Measurements from ENCODE around the gene DFFA. TPM values are rescaled to one million over a fixed set of nuclear protein-coding genes. Genes with fewer than 3 reads are reported as not detected.

The DFFA gene
- total and polyA plus RNA-seq, 9 of the 15 experiments (the other 6 are each of a cell fraction or from before 2014, with no cell fraction given), result 39.6 to 74.8 (median 59.2) TPM

DNA sequence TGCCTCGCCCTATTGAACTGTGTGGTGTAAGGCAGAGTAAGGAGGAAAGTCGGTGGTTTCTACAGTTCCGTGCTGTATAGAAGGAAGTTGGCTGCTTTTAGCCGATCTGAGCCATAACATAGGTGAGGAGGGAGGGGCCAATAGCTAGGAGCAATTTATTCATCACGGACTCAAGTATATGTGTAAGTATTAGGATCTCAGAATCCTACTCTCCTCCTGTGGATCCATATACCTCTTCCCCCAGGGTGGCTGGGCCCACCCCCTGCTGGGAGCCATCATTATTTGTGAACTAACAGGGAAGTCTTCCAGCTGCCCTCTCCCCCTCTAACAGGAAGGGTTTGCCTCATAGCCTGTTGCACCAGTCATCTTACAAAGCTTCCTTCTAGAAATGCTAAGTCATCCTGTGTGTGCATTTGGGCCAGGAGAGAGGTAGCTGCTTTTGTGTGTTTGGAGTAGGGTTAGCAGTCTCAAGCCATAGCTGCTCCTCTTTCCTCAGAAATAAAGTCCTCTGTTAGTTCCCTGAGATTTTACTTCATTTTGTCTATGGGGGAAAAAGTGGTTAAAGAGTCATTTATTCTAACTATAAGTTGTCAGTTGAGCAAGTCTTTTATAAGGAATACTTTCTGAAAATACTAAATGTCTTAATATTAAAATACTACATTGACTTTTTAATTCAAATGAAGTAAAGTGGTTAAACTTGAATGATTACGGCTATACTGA is 57.0 kb downstream of the DFFA start:
- no peaks in the 10 kb centered on the region for H3K9me1 ChIP-seq (ENCODE audit: control insufficient read depth, insufficient read depth, low read length)
- H3K4me1 ChIP-seq (replicated peaks in 1 of 2; ENCODE audit: control insufficient read depth in 2 of 2, insufficient read depth in 2 of 2, low read length in 2 of 2), result peaks cover 8 to 14% of the 10 kb centered on the region in 2 experiments; a peak in 4 of 5 replicates
- in situ Hi-C loops (cut with MboI), result no loop called here
- intact Hi-C loops (cut with micrococcal nuclease), result loop anchor here (2.0 kb wide), 1 partner anchor 17 kb away; the partner anchor contains the start of gene PGD
- WGBS (ENCODE audit: insufficient coverage, low coverage, missing lambda C conversion rate), result 12% methylated on average over 6 of the region's 6 CpGs
- H2AFZ ChIP-seq (ENCODE audit: low read depth, low read length), result peak overlapping the region; percentile 67
- H3K79me2 ChIP-seq (ENCODE audit: control insufficient read depth, insufficient read depth, low read length), result peaks cover 12% of the 10 kb centered on the region; the same call in 2 of the 3 replicates
- no peak overlapping the region for H3K4me3 ChIP-seq
- peaks cover 96% of the 10 kb centered on the region for H3K36me3 ChIP-seq (ENCODE audit: control insufficient read depth, insufficient read depth, low read length)
- ATAC-seq (peak; percentile 98), FAIRE-seq (peak; percentile 100), DNase-seq (ENCODE audit: extremely low read depth in 1 of 4, low spot score in 3 of 4) (peak; percentile 72 to 94 (median 82))
- H3K27me3 ChIP-seq (ENCODE audit: control insufficient read depth in 2 of 2, insufficient read depth in 2 of 2, low read length in 2 of 2), result no peaks in the 10 kb centered on the region
- no peaks in the 10 kb centered on the region for H3K9me3 ChIP-seq (replicated peaks; ENCODE audit: control insufficient read depth, insufficient read depth, low read depth, low read length)
- BruUV-seq (replicated peaks), result no TSS peak
- peak overlapping the region; percentile 96 for H3K27ac ChIP-seq (ENCODE audit: extremely low read depth, low read depth, low read length)
- ChIA-PET POLR2A (interaction anchor here (0.5 to 2.3 kb wide), 12 partner anchors 9 to 842 kb away, joined by 3 to 17 read pairs (median 5); partner anchors contain the start of genes CENPS, DFFA, KIF1B and PGD), CTCF (ENCODE audit: low intra/inter-chr PET ratio) (interaction anchor here (0.6 kb wide), 1 partner anchor 564 kb away, joined by 4 read pairs; no protein-coding TSS in a partner anchor)
- H4K20me1 ChIP-seq (replicated peaks; ENCODE audit: control insufficient read depth, insufficient read depth, low read length), result no peaks in the 10 kb centered on the region; the same call in 1 of the 2 replicates
- peak overlapping the region; percentile 56 for H3K4me2 ChIP-seq (ENCODE audit: insufficient read depth, low read length)
- peak overlapping the region in 1 of 2 experiments; percentile 68; a peak in 3 of 4 replicates for H3K9ac ChIP-seq (ENCODE audit: insufficient read depth in 1 of 2, low read depth in 2 of 2, low read length in 2 of 2)
- TF ChIP-seq CEBPG (CRISPR knock-in tag; IDR thresholded peaks at IDR 0.05), result peak; percentile 75; the same call in 1 of the 2 replicates
- peak; percentile 70 to 87 for TF ChIP-seq CEBPG (tag; conservative IDR thresholded peaks at IDR 0.05 in 1 of 2, IDR thresholded peaks at IDR 0.05 in 1 of 2)
- TF ChIP-seq SRSF1 (IDR thresholded peaks at IDR 0.05; ENCODE audit: low read depth, low read length), result no peak
- TF ChIP-seq ESRRA (IDR thresholded peaks at IDR 0.05; ENCODE audit: borderline replicate concordance, low read depth), result 0 out of 2 replicates have a peak, but pooled peaks have one; percentile 41
- no peak for TF ChIP-seq ZBTB33 (CRISPR knock-in tag; IDR thresholded peaks at IDR 0.05)
- TF ChIP-seq STAG1 (CRISPR knock-in tag; IDR thresholded peaks at IDR 0.05; ENCODE audit: borderline replicate concordance), result no peak
- TF ChIP-seq ZBTB12 (CRISPR knock-in tag; IDR thresholded peaks at IDR 0.05), result 0 out of 2 replicates have a peak, but pooled peaks have one; percentile 25
- peak; percentile 73 for TF ChIP-seq TAF9B (IDR thresholded peaks at IDR 0.05; ENCODE audit: partially characterized antibody)
- TF ChIP-seq ZNF699 (CRISPR knock-in tag; IDR thresholded peaks at IDR 0.05; ENCODE audit: insufficient replicate concordance), result no peak
- TF ChIP-seq MLX (CRISPR knock-in tag; conservative IDR thresholded peaks at IDR 0.05), result no peak
- TF ChIP-seq ZSCAN29 (IDR thresholded peaks at IDR 0.05), result no peak
- TF ChIP-seq ETV5 (CRISPR knock-in tag; IDR thresholded peaks at IDR 0.05; ENCODE audit: low read depth), result peak; percentile 23; the same call in 1 of the 2 replicates
- no peak for TF ChIP-seq TAF7 (tag; IDR thresholded peaks at IDR 0.05)

All from K562 (cell line).